ENCODE data around the gene MARCHF2. TPM values are rescaled to one million over a fixed set of nuclear protein-coding genes. Genes with fewer than 3 reads are reported as not detected.

MARCHF2 gene
- polyA plus RNA-seq, 3 donors = 47.8 to 117 (median 90.8) TPM

GRCh38 chr19:8370176-8371010 is 42.7 kb upstream of the MARCHF2 start:
- Histone ChIP-seq H3K79me2 (ENCODE audit: insufficient read depth, low read length) (no peaks in the 10 kb centered on the region), H3K9ac (ENCODE audit: insufficient read depth, low read length, poor library complexity, severe bottlenecking) (no peak overlapping the region), H3K27ac (ENCODE audit: low read depth in 1 of 2, low read length in 2 of 2) (no peak overlapping the region), H2AFZ (ENCODE audit: insufficient read depth, low read depth, low read length, poor library complexity, severe bottlenecking) (no peak overlapping the region), H3K36me3 (replicated peaks in 1 of 2; ENCODE audit: control insufficient read depth in 1 of 2, insufficient read depth in 2 of 2, low read length in 2 of 2) (no peaks in the 10 kb centered on the region), H3K4me1 (ENCODE audit: control insufficient read depth in 1 of 2, insufficient read depth in 2 of 2, low read length in 2 of 2) (peaks cover 0 to 3% of the 10 kb centered on the region in 2 donors), H3K4me3 (replicated peaks in 1 of 3; ENCODE audit: low read depth in 2 of 3, low read length in 3 of 3) (no peak overlapping the region), H4K20me1 (ENCODE audit: insufficient read depth, low read length) (no peaks in the 10 kb centered on the region), H3K4me2 (replicated peaks; ENCODE audit: extremely low read depth, low read length, poor library complexity, severe bottlenecking) (no peak overlapping the region), H3K9me3 (replicated peaks in 1 of 2; ENCODE audit: control insufficient read depth in 1 of 2, insufficient read depth in 1 of 2, low read length in 2 of 2) (no peaks in the 10 kb centered on the region), H3K27me3 (ENCODE audit: control insufficient read depth in 2 of 2, insufficient read depth in 2 of 2, low read length in 2 of 2) (peaks cover 0 to 22% of the 10 kb centered on the region in 2 donors)
- H3K27ac Mint-ChIP-seq = peak overlapping the region in 1 of 7 donors; percentile 36
- no peak overlapping the region for H3K4me3 Mint-ChIP-seq
- peaks cover 32 to 38% (median 34%) of the 10 kb centered on the region in 3 donors for H3K27me3 Mint-ChIP-seq (ENCODE audit: low read depth in 3 of 3)
- peaks cover 0 to 6% (median 2%) of the 10 kb centered on the region in 7 donors for H3K9me3 Mint-ChIP-seq
- intact Hi-C loops (cut with micrococcal nuclease) = no loop called here
- peaks cover 7% of the 10 kb centered on the region for H3K4me1 Mint-ChIP-seq
- H3K36me3 Mint-ChIP-seq = peaks cover 6 to 13% of the 10 kb centered on the region in 2 donors
- DNase-seq = no peak
- WGBS (ENCODE audit: insufficient coverage) = 95% methylated on average over 10 of the region's 19 CpGs
- no peak for TF ChIP-seq CTCF (IDR thresholded peaks at IDR 0.05)

DNA sequence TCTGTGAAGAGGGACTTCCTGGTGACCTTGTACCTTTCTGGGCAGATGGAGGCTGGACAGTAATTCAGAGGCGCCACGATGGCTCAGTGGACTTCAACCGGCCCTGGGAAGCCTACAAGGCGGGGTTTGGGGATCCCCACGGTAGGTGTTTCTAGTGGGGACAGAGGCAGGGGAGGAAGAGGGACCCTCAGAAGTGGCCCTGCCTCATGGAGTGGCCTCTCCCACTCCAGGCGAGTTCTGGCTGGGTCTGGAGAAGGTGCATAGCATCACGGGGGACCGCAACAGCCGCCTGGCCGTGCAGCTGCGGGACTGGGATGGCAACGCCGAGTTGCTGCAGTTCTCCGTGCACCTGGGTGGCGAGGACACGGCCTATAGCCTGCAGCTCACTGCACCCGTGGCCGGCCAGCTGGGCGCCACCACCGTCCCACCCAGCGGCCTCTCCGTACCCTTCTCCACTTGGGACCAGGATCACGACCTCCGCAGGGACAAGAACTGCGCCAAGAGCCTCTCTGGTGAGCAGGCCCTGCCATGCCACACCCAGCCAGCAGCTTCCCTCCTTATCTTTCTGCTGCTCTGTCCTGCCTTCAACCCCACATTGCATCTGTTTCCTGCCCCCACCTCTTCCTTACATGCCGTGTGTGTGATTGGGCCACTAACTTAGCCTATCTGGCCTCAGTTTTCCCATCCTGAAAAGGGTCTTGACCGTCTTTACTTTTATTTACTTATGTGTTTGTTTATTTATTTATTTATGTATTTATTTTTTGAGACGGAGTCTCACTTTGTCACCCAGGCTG is 41.9 kb upstream of the MARCHF2 start:
- Histone ChIP-seq H3K79me2 (ENCODE audit: insufficient read depth, low read length) (no peaks in the 10 kb centered on the region), H3K27me3 (ENCODE audit: control insufficient read depth in 2 of 2, insufficient read depth in 2 of 2, low read length in 2 of 2) (peaks cover 0 to 14% of the 10 kb centered on the region in 2 donors), H3K9me3 (replicated peaks in 1 of 2; ENCODE audit: control insufficient read depth in 1 of 2, insufficient read depth in 1 of 2, low read length in 2 of 2) (no peaks in the 10 kb centered on the region), H2AFZ (ENCODE audit: insufficient read depth, low read depth, low read length, poor library complexity, severe bottlenecking) (no peak overlapping the region), H3K4me1 (ENCODE audit: control insufficient read depth in 1 of 2, insufficient read depth in 2 of 2, low read length in 2 of 2) (peaks cover 0 to 3% of the 10 kb centered on the region in 2 donors), H3K27ac (ENCODE audit: low read depth in 1 of 2, low read length in 2 of 2) (no peak overlapping the region), H3K4me3 (replicated peaks in 1 of 3; ENCODE audit: low read depth in 2 of 3, low read length in 3 of 3) (no peak overlapping the region), H3K4me2 (replicated peaks; ENCODE audit: extremely low read depth, low read length, poor library complexity, severe bottlenecking) (no peak overlapping the region), H3K9ac (ENCODE audit: insufficient read depth, low read length, poor library complexity, severe bottlenecking) (no peak overlapping the region), H3K36me3 (replicated peaks in 1 of 2; ENCODE audit: control insufficient read depth in 1 of 2, insufficient read depth in 2 of 2, low read length in 2 of 2) (no peaks in the 10 kb centered on the region), H4K20me1 (ENCODE audit: insufficient read depth, low read length) (no peaks in the 10 kb centered on the region)
- H3K36me3 Mint-ChIP-seq = peaks cover 6 to 15% of the 10 kb centered on the region in 2 donors
- H3K27me3 Mint-ChIP-seq (ENCODE audit: low read depth in 3 of 3) = peaks cover 24 to 30% (median 26%) of the 10 kb centered on the region in 3 donors
- no peak for TF ChIP-seq CTCF (IDR thresholded peaks at IDR 0.05)
- peaks cover 0 to 3% (median 2%) of the 10 kb centered on the region in 7 donors for H3K9me3 Mint-ChIP-seq
- H3K4me3 Mint-ChIP-seq = no peak overlapping the region
- no peak for DNase-seq
- WGBS (ENCODE audit: insufficient coverage) = 84% methylated on average over 24 of the region's 28 CpGs
- intact Hi-C loops (cut with micrococcal nuclease) = no loop called here
- H3K27ac Mint-ChIP-seq = peak overlapping the region in 1 of 7 donors; percentile 36
- peaks cover 7% of the 10 kb centered on the region for H3K4me1 Mint-ChIP-seq

Measured in CD14-positive monocyte (primary cell).